HEK293 (cell line): ENCODE data around the gene GAREM1.

ENCODE experiments used
- CTCF ChIA-PET: fragments of 350-600 bp; formaldehyde crosslinking; extraction: SDS; loops from one replicate; lab custom pipeline; 2021; ENCODE audit warnings: antibody characterized with exemption; lab: Yijun Ruan, JAX
- POLR2A ChIA-PET: fragments of 300-600 bp; formaldehyde crosslinking; extraction: SDS; loops from one replicate; lab custom pipeline; 2020; ENCODE audit warnings: antibody characterized with exemption, inconsistent platforms; lab: Yijun Ruan, JAX
- H3K27ac ChIP-seq: fragments of 200-500 bp; sonication (Bioruptor generic); 2 replicates; pipeline ENCODE4 v1.5.1; 2014; ENCODE audit warnings: low read depth, low read length, control low read depth, inconsistent platforms; ENCODE audit errors: extremely low read depth
- H3K36me3 ChIP-seq, 2 experiments: fragments of 200-500 bp in 1 of 2; sonication (Bioruptor generic) in 1 of 2; 1 replicate in 1 of 2; 2 replicates in 1 of 2; pipeline ENCODE4 v1.5.1; 2014 to 2017; ENCODE audit warnings: inconsistent platforms in 2 of 2, low read length in 2 of 2; ENCODE audit not compliant: control insufficient read depth in 2 of 2, insufficient read depth in 1 of 2
- H3K4me1 ChIP-seq: fragments of 200-500 bp; sonication (Bioruptor generic); 2 replicates; pipeline ENCODE4 v1.5.1; 2014; ENCODE audit warnings: mild to moderate bottlenecking, low read length, inconsistent platforms; ENCODE audit not compliant: control insufficient read depth, insufficient read depth
- H3K4me3 ChIP-seq: 2 replicates; pipeline ENCODE4 v1.5.1; 2011; ENCODE audit warnings: low read depth, mild to moderate bottlenecking, control low read depth, low read length, moderate library complexity
- H3K9me3 ChIP-seq: fragments of 200-500 bp; sonication (Bioruptor generic); 2 replicates; pipeline ENCODE4 v1.5.1; 2014; ENCODE audit warnings: low read depth, low read length, inconsistent platforms; ENCODE audit not compliant: control insufficient read depth, insufficient read depth
- BCL11A ChIP-seq: fragments of 450-650 bp; formaldehyde crosslinking; IDR thresholded peaks from 2 replicates; pipeline ENCODE4 v1.5.1; 2016; ENCODE audit warnings: low read depth, missing biosample characterization, missing genetic modification characterization
- HIC1 ChIP-seq: fragments of 450-650 bp; formaldehyde crosslinking; IDR thresholded peaks from 2 replicates; pipeline ENCODE4 v1.5.1; 2016; ENCODE audit warnings: missing biosample characterization, missing genetic modification characterization
- PRDM1 ChIP-seq: fragments of 450-650 bp; formaldehyde crosslinking; IDR thresholded peaks from 2 replicates; pipeline ENCODE4; 2016; ENCODE audit warnings: missing biosample characterization, missing genetic modification characterization
- REST ChIP-seq: fragments of 450-650 bp; formaldehyde crosslinking; IDR thresholded peaks from 2 replicates; pipeline ENCODE4 v1.5.1; 2016; ENCODE audit warnings: missing biosample characterization, missing genetic modification characterization
- SP3 ChIP-seq: fragments of 450-650 bp; formaldehyde crosslinking; IDR thresholded peaks from 2 replicates; pipeline ENCODE4 v1.5.1; 2016; ENCODE audit warnings: missing biosample characterization, missing genetic modification characterization
- SP7 ChIP-seq: fragments of 450-650 bp; formaldehyde crosslinking; IDR thresholded peaks from 2 replicates; pipeline ENCODE4 v1.5.1; 2016; ENCODE audit warnings: missing biosample characterization, missing genetic modification characterization
- ZBTB48 ChIP-seq: fragments of 450-650 bp; formaldehyde crosslinking; IDR thresholded peaks from 2 replicates; pipeline ENCODE4 v1.5.1; 2016; ENCODE audit warnings: missing biosample characterization, missing genetic modification characterization
- ZFHX2 ChIP-seq: fragments of 450-650 bp; formaldehyde crosslinking; conservative IDR thresholded peaks from 2 replicates; pipeline ENCODE4 v1.5.1; 2016; ENCODE audit warnings: missing biosample characterization, missing genetic modification characterization
- ZNF10 ChIP-seq: fragments of 450-650 bp; formaldehyde crosslinking; IDR thresholded peaks from 2 replicates; pipeline ENCODE4 v1.5.1; 2017; ENCODE audit warnings: missing biosample characterization, missing genetic modification characterization
- ZNF114 ChIP-seq: fragments of 450-650 bp; formaldehyde crosslinking; IDR thresholded peaks from 2 replicates; pipeline ENCODE4 v1.5.0; 2017; ENCODE audit warnings: missing biosample characterization, missing genetic modification characterization
- ZNF148 ChIP-seq: fragments of 450-650 bp; formaldehyde crosslinking; IDR thresholded peaks from 2 replicates; pipeline ENCODE4 v1.5.0; 2017; ENCODE audit warnings: missing biosample characterization, missing genetic modification characterization, borderline replicate concordance
- ZNF174 ChIP-seq: fragments of 450-650 bp; formaldehyde crosslinking; IDR thresholded peaks from 2 replicates; pipeline ENCODE4 v1.5.0; 2017; ENCODE audit warnings: missing biosample characterization, mild to moderate bottlenecking, missing genetic modification characterization
- ZNF221 ChIP-seq: fragments of 450-650 bp; formaldehyde crosslinking; IDR thresholded peaks from 2 replicates; pipeline ENCODE4 v1.5.1; 2017; ENCODE audit warnings: missing biosample characterization, missing genetic modification characterization, borderline replicate concordance
- ZNF280C ChIP-seq: fragments of 450-650 bp; formaldehyde crosslinking; IDR thresholded peaks from 2 replicates; pipeline ENCODE4 v1.5.1; 2016; ENCODE audit warnings: missing biosample characterization, missing genetic modification characterization
- ZNF777 ChIP-seq: fragments of 450-650 bp; formaldehyde crosslinking; IDR thresholded peaks from 2 replicates; pipeline ENCODE4 v1.5.1; 2017; ENCODE audit warnings: missing biosample characterization, missing genetic modification characterization, borderline replicate concordance

GAREM1 gene

GRCh38 chr18:32328379-32328778, 142.3 kb downstream of the GAREM1 start:
- H3K27ac ChIP-seq = no peak overlapping the region
- TF ChIP-seq SP3 (tag by site-specific recombination) = no peak
- TF ChIP-seq SP7 (tag by site-specific recombination) = no peak
- TF ChIP-seq, all 188 proteins: peak for 0
- Histone ChIP-seq H3K36me3 (no peaks in the 10 kb centered on the region), H3K4me1 (no peaks in the 10 kb centered on the region), H3K9me3 (no peaks in the 10 kb centered on the region), H3K4me3 (no peak overlapping the region)
- CTCF ChIA-PET = interaction anchor here (0.5 to 1.3 kb wide), 5 partner anchors 10 to 167 kb away, joined by 3 to 5 read pairs (median 3); no protein-coding TSS in a partner anchor
- POLR2A ChIA-PET = no interaction called here

GRCh38 chr18:32326450-32327308, 144.0 kb downstream of the GAREM1 start:
- POLR2A ChIA-PET = no interaction called here
- CTCF ChIA-PET = interaction anchor here (0.7 to 0.9 kb wide), 2 partner anchors 55 to 1522 kb away, joined by 3 to 5 read pairs; no protein-coding TSS in a partner anchor
- H3K36me3 ChIP-seq = no peaks in the 10 kb centered on the region
- no peaks in the 10 kb centered on the region for H3K9me3 ChIP-seq
- H3K27ac ChIP-seq = no peak overlapping the region
- no peak overlapping the region for H3K4me3 ChIP-seq
- TF ChIP-seq ZNF148 (tag by site-specific recombination) (no peak), ZNF174 (no peak)
- TF ChIP-seq, all 188 proteins: peak for 0
- no peaks in the 10 kb centered on the region for H3K4me1 ChIP-seq

- Histone ChIP-seq H3K4me3 (no peak overlapping the region), H3K9me3 (no peaks in the 10 kb centered on the region), H3K36me3 (no peaks in the 10 kb centered on the region), H3K4me1 (no peaks in the 10 kb centered on the region), H3K27ac (no peak overlapping the region)
- POLR2A ChIA-PET = interaction anchor here (0.9 kb wide), 1 partner anchor 147 kb away, joined by 3 read pairs; the partner anchor contains the start of gene GAREM1
- CTCF ChIA-PET = interaction anchor here (1.3 kb wide), 1 partner anchor 35 kb away, joined by 5 read pairs; no protein-coding TSS in a partner anchor
- TF ChIP-seq ZNF10 (no peak), ZNF280C (tag by site-specific recombination) (no peak), ZNF777 (tag by site-specific recombination) (no peak), PRDM1 (0 out of 2 replicates have a peak, but pooled peaks have one; percentile 2), ZFHX2 (peak; percentile 33; the same call in 1 of the 2 replicates), ZNF114 (tag by site-specific recombination) (no peak), ZBTB48 (tag by site-specific recombination) (no peak), HIC1 (tag by site-specific recombination) (no peak), ZNF221 (tag by site-specific recombination) (no peak), REST (tag by site-specific recombination) (no peak), BCL11A (tag by site-specific recombination) (no peak)
These were observed 146.5 kb downstream of the GAREM1 start for GRCh38 chr18:32324181-32324580.
